Omental fat pad (tissue), 4 donors: ENCODE data around the gene GRB2. TPM values are rescaled to one million over a fixed set of nuclear protein-coding genes. Genes with fewer than 3 reads are reported as not detected.
A peak's percentile ranks its signal among the peaks of the same experiment; 100 is the strongest.
"Not testable (repeated sequence)": the region's sequence is repeated elsewhere in the genome, so short reads cannot be mapped to it uniquely, and the experiment has no call there.

Source experiments
- ATAC-seq: fragments of 150-250 bp; one replicate; pipeline ENCODE4 v1.9.1; 2016; ENCODE audit warnings: mild to moderate bottlenecking, moderate library complexity; ENCODE audit not compliant: low FRiP score
- DNase-seq: peaks from one replicate; pipeline ENCODE4 v3.0.0-alpha.2; 2019; ENCODE audit warnings: low spot score
- CTCF ChIP-seq, 3 donors: fragments of 450-650 bp; IDR thresholded peaks; one replicate each; pipeline ENCODE4 v1.5.1; 2016 to 2017; ENCODE audit warnings: antibody characterized with exemption in 3 of 3, mild to moderate bottlenecking in 3 of 3, moderate library complexity in 2 of 3
- total RNA-seq, 4 donors: library from RNA; depleted of rRNA; stranded (reverse); fragments of >200 nt; gene quantifications; one replicate each; pipeline ENCODE4 v1.1.0, GENCODE V29; 2016

GRB2 gene
- total RNA-seq, 4 donors from 2014 or later = 87.4 to 152 (median 108) TPM

- no peak for ATAC-seq
- TF ChIP-seq CTCF (IDR thresholded peaks at IDR 0.05) = no peak
- no peak for DNase-seq
These were observed 37.0 kb upstream of the GRB2 start for GRCh38 chr17:75442168-75443103.

- no peak for ATAC-seq
- no peak for DNase-seq
- TF ChIP-seq CTCF (IDR thresholded peaks at IDR 0.05) = no peak
These were observed 35.4 kb upstream of the GRB2 start for GRCh38 chr17:75440738-75441448.

- no peak for TF ChIP-seq CTCF (IDR thresholded peaks at IDR 0.05)
- ATAC-seq (no peak), DNase-seq (no peak)
These were observed 33.8 kb upstream of the GRB2 start for GRCh38 chr17:75439287-75439686.

GRCh38 chr17:75437404-75437803 is 31.9 kb upstream of the GRB2 start:
- ATAC-seq, DNase-seq: not testable (repeated sequence)

GRCh38 chr17:75434433-75434832 is 29.0 kb upstream of the GRB2 start:
- ATAC-seq, DNase-seq: not testable (repeated sequence)

GRCh38 chr17:75433218-75433783 is 27.8 kb upstream of the GRB2 start:
- TF ChIP-seq CTCF (IDR thresholded peaks at IDR 0.05) = no peak
- DNase-seq = no peak
- no peak for ATAC-seq

- DNase-seq = no peak
- ATAC-seq = peak; percentile 16
- no peak for TF ChIP-seq CTCF (IDR thresholded peaks at IDR 0.05)
These were observed 24.9 kb upstream of the GRB2 start for GRCh38 chr17:75430159-75430974.
